Liver (tissue), 9 donors: Measurements from ENCODE around the gene CDH23. TPM values are rescaled to one million over a fixed set of nuclear protein-coding genes. Genes with fewer than 3 reads are reported as not detected.

Experiments
- DNase-seq: peaks from one replicate; pipeline ENCODE4 v3.0.0-alpha.2; 2017; ENCODE audit warnings: low spot score
- H3K27ac ChIP-seq, 2 donors: one replicate each; pipeline ENCODE4 v1.7.0; 2013; ENCODE audit warnings: inconsistent platforms in 2 of 2, low read length in 2 of 2, control low read depth in 1 of 2, low read depth in 1 of 2, mild to moderate bottlenecking in 1 of 2
- H3K27me3 ChIP-seq, 4 donors: one replicate each; pipeline versions ENCODE4 v1.6.1 to v1.7.0; 2013; ENCODE audit warnings: low read length in 3 of 4, inconsistent platforms in 1 of 4, mild to moderate bottlenecking in 1 of 4, moderate library complexity in 1 of 4; ENCODE audit not compliant: control insufficient read depth in 4 of 4, insufficient read depth in 4 of 4
- H3K36me3 ChIP-seq, 4 donors: one replicate each; pipeline versions ENCODE4 v1.6.1 to v1.7.0; 2013; ENCODE audit warnings: low read length in 3 of 4, mild to moderate bottlenecking in 3 of 4, low read depth in 1 of 4, moderate library complexity in 1 of 4; ENCODE audit not compliant: control insufficient read depth in 4 of 4, insufficient read depth in 3 of 4
- H3K4me1 ChIP-seq, 4 donors: one replicate each; pipeline versions ENCODE4 v1.6.1 to v1.7.0; 2013; ENCODE audit warnings: low read length in 3 of 4, mild to moderate bottlenecking in 3 of 4, moderate library complexity in 1 of 4; ENCODE audit not compliant: control insufficient read depth in 4 of 4, insufficient read depth in 4 of 4
- H3K4me3 ChIP-seq, 3 donors: one replicate each; pipeline versions ENCODE4 v1.6.1 to v1.7.0; 2013; ENCODE audit warnings: low read length in 3 of 3, control low read depth in 1 of 3, low read depth in 1 of 3, mild to moderate bottlenecking in 1 of 3
- H3K9ac ChIP-seq, 2 donors: one replicate each; pipeline ENCODE4 v1.7.0; 2013; ENCODE audit warnings: low read length in 2 of 2, mild to moderate bottlenecking in 2 of 2, moderate library complexity in 2 of 2, control low read depth in 1 of 2, low read depth in 1 of 2
- H3K9me3 ChIP-seq, 4 donors: one replicate each; pipeline versions ENCODE4 v1.6.1 to v1.7.0; 2013; ENCODE audit warnings: low read length in 3 of 4; ENCODE audit not compliant: control insufficient read depth in 4 of 4
- ATF3 ChIP-seq: IDR thresholded peaks from 2 replicates; pipeline ENCODE4 v1.6.1; 2016; ENCODE audit warnings: antibody characterized with exemption
- CTCF ChIP-seq: fragments of 150-350 bp; IDR thresholded peaks from 2 replicates; pipeline ENCODE4 v1.5.1; 2017; ENCODE audit warnings: improper control_type of control experiment, low read depth, low read length; ENCODE audit not compliant: missing input control
- EGR1 ChIP-seq, 2 donors: IDR thresholded peaks; 2 replicates each; pipeline ENCODE4 v1.6.1; 2016 to 2018; ENCODE audit warnings: antibody characterized with exemption in 2 of 2, low read depth in 2 of 2
- FOXA1 ChIP-seq: IDR thresholded peaks from 2 replicates; pipeline ENCODE4 v1.6.1; 2016; ENCODE audit warnings: antibody characterized with exemption
- FOXA2 ChIP-seq: IDR thresholded peaks from 2 replicates; pipeline ENCODE4 v1.6.1; 2016; ENCODE audit warnings: antibody characterized with exemption
- GABPA ChIP-seq, 2 donors: IDR thresholded peaks in 1 of 2; conservative IDR thresholded peaks in 1 of 2; 2 replicates each; pipeline ENCODE4 v1.6.1; 2016; ENCODE audit warnings: antibody characterized with exemption in 2 of 2, mild to moderate bottlenecking in 1 of 2, moderate library complexity in 1 of 2
- HNF4A ChIP-seq, 2 donors: conservative IDR thresholded peaks; 2 replicates each; pipeline ENCODE4 v1.6.1; 2016; ENCODE audit warnings: antibody characterized with exemption in 2 of 2, mild to moderate bottlenecking in 2 of 2
- HNF4G ChIP-seq: IDR thresholded peaks from 2 replicates; pipeline ENCODE4 v1.6.1; 2016; ENCODE audit warnings: antibody characterized with exemption
- NR2F2 ChIP-seq: IDR thresholded peaks from 2 replicates; pipeline ENCODE4 v1.6.1; 2016; ENCODE audit warnings: antibody characterized with exemption
- RAD21 ChIP-seq, 2 donors: IDR thresholded peaks; 2 replicates each; pipeline ENCODE4 v1.6.1; 2016; ENCODE audit warnings: antibody characterized with exemption in 2 of 2, mild to moderate bottlenecking in 2 of 2
- SP1 ChIP-seq: IDR thresholded peaks from 2 replicates; pipeline ENCODE4 v1.6.1; 2018; ENCODE audit warnings: antibody characterized with exemption, mild to moderate bottlenecking
- TAF1 ChIP-seq: conservative IDR thresholded peaks from 2 replicates; pipeline ENCODE4 v1.6.1; 2016; ENCODE audit warnings: antibody characterized with exemption, mild to moderate bottlenecking
- YY1 ChIP-seq: IDR thresholded peaks from 2 replicates; pipeline ENCODE4 v1.6.1; 2016; ENCODE audit warnings: antibody characterized with exemption, mild to moderate bottlenecking
- whole genome bisulfite sequencing: extraction: QIAGEN DNeasy Blood & Tissue Kit; methylation state at CpG from one replicate; pipeline ENCODE4 v1.1.7; 2013; 5-methylcytosine and 5-hydroxymethylcytosine counted together
- polyA plus RNA-seq, 2 donors: library from polyadenylated mRNA; stranded (reverse) in 1 of 2; unstranded in 1 of 2; fragments of 200-250 nt in 1 of 2; fragments of >200 nt in 1 of 2; fragmentation: Nextera tagmentation in 1 of 2; extraction: Ambion mirVana in 1 of 2; gene quantifications; one replicate each; pipeline versions ENCODE4 v1.2.1 to v1.2.3, GENCODE V29; 2013 to 2015
- total RNA-seq, 2 donors: library from RNA; depleted of rRNA; stranded (reverse); fragments of >200 nt; gene quantifications; one replicate each; pipeline ENCODE4 v1.2.3, GENCODE V29; 2014
- TF ChIP-seq, protein P1 (sequence below): IDR thresholded peaks from 2 replicates; pipeline ENCODE4 v1.6.1; 2016; ENCODE audit warnings: antibody characterized with exemption, mild to moderate bottlenecking
- TF ChIP-seq, protein P2 (sequence below): IDR thresholded peaks from 2 replicates; pipeline ENCODE4 v1.6.1; 2016; ENCODE audit warnings: antibody characterized with exemption
- donor health status: healthy.
- donor health status: healthy.
- donor health status: healthy.
- donor health status: healthy.
- donor health status: healthy.

The CDH23 gene
- total and polyA plus RNA-seq, 4 donors = 1.5 to 4.7 (median 3.4) TPM

DNA sequence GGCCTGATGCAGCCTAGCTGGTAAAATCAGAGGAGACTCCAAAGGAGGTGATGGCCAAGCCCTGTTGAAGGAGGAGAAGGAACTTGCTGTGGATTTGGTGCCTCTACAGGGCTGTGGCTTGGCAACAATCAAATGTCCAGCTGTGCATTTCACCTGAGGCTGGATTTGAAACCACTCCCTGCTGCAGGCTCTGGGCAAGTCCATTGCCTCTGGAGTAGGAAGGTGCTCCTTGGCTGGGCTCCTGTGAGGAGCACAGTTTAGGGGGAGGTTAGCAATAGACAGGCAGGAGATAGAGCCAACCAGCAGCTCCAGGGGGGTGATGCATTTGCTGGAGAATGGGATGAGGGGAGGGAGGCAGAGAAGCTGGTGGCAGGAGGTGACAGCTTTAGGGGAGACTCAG is 26.5 kb downstream of the CDH23 start (continued):
- TF ChIP-seq, protein P1, sequence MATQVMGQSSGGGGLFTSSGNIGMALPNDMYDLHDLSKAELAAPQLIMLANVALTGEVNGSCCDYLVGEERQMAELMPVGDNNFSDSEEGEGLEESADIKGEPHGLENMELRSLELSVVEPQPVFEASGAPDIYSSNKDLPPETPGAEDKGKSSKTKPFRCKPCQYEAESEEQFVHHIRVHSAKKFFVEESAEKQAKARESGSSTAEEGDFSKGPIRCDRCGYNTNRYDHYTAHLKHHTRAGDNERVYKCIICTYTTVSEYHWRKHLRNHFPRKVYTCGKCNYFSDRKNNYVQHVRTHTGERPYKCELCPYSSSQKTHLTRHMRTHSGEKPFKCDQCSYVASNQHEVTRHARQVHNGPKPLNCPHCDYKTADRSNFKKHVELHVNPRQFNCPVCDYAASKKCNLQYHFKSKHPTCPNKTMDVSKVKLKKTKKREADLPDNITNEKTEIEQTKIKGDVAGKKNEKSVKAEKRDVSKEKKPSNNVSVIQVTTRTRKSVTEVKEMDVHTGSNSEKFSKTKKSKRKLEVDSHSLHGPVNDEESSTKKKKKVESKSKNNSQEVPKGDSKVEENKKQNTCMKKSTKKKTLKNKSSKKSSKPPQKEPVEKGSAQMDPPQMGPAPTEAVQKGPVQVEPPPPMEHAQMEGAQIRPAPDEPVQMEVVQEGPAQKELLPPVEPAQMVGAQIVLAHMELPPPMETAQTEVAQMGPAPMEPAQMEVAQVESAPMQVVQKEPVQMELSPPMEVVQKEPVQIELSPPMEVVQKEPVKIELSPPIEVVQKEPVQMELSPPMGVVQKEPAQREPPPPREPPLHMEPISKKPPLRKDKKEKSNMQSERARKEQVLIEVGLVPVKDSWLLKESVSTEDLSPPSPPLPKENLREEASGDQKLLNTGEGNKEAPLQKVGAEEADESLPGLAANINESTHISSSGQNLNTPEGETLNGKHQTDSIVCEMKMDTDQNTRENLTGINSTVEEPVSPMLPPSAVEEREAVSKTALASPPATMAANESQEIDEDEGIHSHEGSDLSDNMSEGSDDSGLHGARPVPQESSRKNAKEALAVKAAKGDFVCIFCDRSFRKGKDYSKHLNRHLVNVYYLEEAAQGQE = no peak
- no peak for TF ChIP-seq FOXA1

DNA sequence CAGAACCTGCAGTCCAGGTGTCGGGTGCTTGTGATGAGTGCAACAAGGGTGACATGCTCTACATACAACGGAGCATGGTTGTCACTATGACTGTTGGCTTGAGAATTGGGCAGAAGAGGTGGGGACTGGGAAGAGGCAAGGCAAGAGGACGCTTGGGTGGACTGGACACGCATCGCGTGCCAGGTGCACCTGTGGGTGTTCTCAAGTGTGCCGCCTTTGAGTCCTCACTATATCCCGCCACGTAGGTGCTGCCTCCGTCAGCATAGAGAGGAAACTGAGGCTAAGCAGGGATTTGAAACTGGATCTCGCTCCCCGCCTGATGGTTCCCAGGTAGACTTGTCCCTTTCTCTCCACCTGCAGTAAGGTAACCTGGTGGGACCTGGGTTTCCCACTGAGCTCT is 27.2 kb downstream of the CDH23 start:
- DNase-seq = no peak
- Histone ChIP-seq H3K27me3 (no peaks in the 10 kb centered on the region), H3K27ac (no peak overlapping the region), H3K4me1 (no peaks in the 10 kb centered on the region), H3K9ac (no peak overlapping the region), H3K36me3 (no peaks in the 10 kb centered on the region), H3K9me3 (no peaks in the 10 kb centered on the region), H3K4me3 (no peak overlapping the region)
- 95% methylated on average over 12 of the region's 12 CpGs for WGBS
- TF ChIP-seq ATF3 = no peak
- no peak for TF ChIP-seq HNF4A (conservative IDR thresholded peaks at IDR 0.05)
- no peak for TF ChIP-seq FOXA1
- TF ChIP-seq, protein P2, sequence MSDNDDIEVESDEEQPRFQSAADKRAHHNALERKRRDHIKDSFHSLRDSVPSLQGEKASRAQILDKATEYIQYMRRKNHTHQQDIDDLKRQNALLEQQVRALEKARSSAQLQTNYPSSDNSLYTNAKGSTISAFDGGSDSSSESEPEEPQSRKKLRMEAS = no peak
- TF ChIP-seq CTCF = no peak

DNA sequence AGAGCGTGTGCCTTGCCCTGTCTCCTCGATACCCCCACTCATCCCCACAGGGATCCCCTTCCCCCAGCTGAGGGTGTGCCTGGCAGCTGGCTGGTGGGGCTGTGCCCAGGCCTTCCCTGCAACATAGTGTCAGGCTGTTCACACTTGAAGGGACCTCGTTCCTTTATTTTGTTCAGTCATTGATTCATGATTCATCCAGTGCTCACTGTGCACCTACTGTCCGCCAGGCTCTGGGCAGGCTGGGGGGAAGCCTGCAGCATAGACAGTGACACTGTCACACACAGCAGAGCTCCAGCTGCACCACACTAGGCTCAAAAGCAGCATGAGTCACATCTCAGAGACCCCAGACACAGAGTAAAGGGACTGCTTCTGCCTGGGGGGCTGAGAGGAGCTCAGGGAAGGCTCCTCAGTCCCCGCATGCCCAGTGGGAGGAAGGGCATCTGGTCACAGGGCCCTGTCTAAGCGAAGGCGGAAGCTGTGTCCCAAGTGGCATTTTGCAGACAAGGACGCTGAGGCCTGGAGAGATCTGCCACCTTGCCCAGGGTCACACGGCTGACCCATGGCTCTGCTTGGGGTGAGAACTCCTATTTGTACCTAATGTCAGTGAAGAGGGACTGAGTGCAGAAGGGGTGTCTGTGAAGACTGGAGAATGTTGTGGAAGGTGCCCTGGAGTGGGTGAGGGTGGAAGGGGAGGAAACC is 27.9 kb downstream of the CDH23 start:
- Histone ChIP-seq H3K9me3 (no peaks in the 10 kb centered on the region), H3K4me3 (no peak overlapping the region), H3K27ac (no peak overlapping the region), H3K4me1 (no peaks in the 10 kb centered on the region), H3K27me3 (no peaks in the 10 kb centered on the region), H3K9ac (no peak overlapping the region), H3K36me3 (no peaks in the 10 kb centered on the region)
- WGBS = 89% methylated on average over 9 of the region's 9 CpGs
- DNase-seq = peak; percentile 14
- no peak for TF ChIP-seq FOXA1
- no peak for TF ChIP-seq YY1
- TF ChIP-seq FOXA2 = no peak
- TF ChIP-seq TAF1 = no peak
- TF ChIP-seq HNF4G = no peak
- no peak for TF ChIP-seq SP1
- no peak for TF ChIP-seq CTCF
- no peak for TF ChIP-seq NR2F2
- no peak for TF ChIP-seq GABPA (IDR thresholded peaks at IDR 0.05 in 1 of 2, conservative IDR thresholded peaks at IDR 0.05 in 1 of 2)
- TF ChIP-seq EGR1 (IDR thresholded peaks at IDR 0.05; ENCODE audit: low read depth in 2 of 2) = no peak
- TF ChIP-seq, protein P1 = no peak
- no peak for TF ChIP-seq RAD21 (IDR thresholded peaks at IDR 0.05)
